Gastroesophageal sphincter (tissue), 3 donors: Measurements from ENCODE around the gene MSH5.

Experiments used
- POLR2A ChIP-seq, 2 donors: fragments of 450-650 bp; IDR thresholded peaks; one replicate each; pipeline ENCODE4 v1.6.1; 2017; ENCODE audit warnings: antibody characterized with exemption in 2 of 2, mild to moderate bottlenecking in 2 of 2, moderate library complexity in 1 of 2
- POLR2AphosphoS5 ChIP-seq: sonication (generic); formaldehyde crosslinking; IDR thresholded peaks from one replicate; pipeline ENCODE4 v1.6.1; 2017; ENCODE audit warnings: antibody characterized with exemption
- TF ChIP-seq, protein P1 (sequence below), 4 experiments: fragments of 200-600 bp in 2 of 4; fragments of 450-650 bp in 2 of 4; sonication (generic) in 1 of 4; IDR thresholded peaks; one replicate each; pipeline ENCODE4 v1.5.1; 2017 to 2019; ENCODE audit warnings: antibody characterized with exemption in 4 of 4, mild to moderate bottlenecking in 2 of 4, moderate library complexity in 2 of 4

DNA sequence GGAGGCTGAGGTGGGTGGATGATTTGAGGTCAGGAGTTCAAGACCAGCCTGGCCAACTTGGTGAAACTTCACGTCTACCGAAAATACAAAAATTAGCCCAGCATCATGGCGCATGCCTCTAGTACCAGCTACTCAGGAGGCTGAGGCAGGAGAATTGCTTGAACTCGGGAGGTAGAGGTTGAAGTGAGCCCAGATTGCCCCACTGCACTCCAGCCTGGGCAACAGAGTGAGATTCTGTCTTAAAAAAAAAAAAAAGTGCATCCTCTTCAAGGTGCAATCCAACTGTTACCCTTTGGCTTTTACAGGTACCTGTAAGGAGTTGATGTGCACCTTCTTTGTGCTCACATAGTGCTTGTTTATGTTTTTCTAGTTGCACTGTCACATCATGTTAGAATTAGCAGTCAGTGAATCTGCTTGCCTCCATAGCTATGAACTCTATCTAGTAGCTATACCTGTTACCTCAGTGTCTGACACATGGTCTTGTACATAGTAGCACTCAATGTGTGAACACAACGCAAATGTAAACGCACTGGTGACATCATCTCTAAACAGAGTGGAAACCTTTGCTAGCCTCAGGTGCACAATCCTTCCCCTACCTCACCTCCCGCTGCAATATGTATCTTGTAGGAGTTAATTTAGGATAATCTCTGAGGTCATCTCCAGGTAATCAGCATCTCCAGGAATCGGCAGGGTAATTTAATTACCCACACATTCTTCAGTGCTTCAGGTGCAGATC is 9.7 kb downstream of the MSH5 start:
- TF ChIP-seq, protein P1, sequence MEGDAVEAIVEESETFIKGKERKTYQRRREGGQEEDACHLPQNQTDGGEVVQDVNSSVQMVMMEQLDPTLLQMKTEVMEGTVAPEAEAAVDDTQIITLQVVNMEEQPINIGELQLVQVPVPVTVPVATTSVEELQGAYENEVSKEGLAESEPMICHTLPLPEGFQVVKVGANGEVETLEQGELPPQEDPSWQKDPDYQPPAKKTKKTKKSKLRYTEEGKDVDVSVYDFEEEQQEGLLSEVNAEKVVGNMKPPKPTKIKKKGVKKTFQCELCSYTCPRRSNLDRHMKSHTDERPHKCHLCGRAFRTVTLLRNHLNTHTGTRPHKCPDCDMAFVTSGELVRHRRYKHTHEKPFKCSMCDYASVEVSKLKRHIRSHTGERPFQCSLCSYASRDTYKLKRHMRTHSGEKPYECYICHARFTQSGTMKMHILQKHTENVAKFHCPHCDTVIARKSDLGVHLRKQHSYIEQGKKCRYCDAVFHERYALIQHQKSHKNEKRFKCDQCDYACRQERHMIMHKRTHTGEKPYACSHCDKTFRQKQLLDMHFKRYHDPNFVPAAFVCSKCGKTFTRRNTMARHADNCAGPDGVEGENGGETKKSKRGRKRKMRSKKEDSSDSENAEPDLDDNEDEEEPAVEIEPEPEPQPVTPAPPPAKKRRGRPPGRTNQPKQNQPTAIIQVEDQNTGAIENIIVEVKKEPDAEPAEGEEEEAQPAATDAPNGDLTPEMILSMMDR (IDR thresholded peaks at IDR 0.05): no peak
- no peak for TF ChIP-seq POLR2A (IDR thresholded peaks at IDR 0.05)
- TF ChIP-seq POLR2AphosphoS5: no peak
